HG02943 (cell line): Measurements from ENCODE around the gene DCP2.
"Not testable (repeated sequence)": the region's sequence is repeated elsewhere in the genome, so short reads cannot be mapped to it uniquely, and the experiment has no call there.

Source experiments
- ATAC-seq: cut with Tn5 transposase; IDR thresholded peaks from one replicate; pipeline ENCODE4 v1.9.1; 2021; ENCODE audit warnings: mild to moderate bottlenecking, low read depth, moderate library complexity; ENCODE audit not compliant: unreplicated experiment

Gene DCP2

GRCh38 chr5:112976432-112977309, at the start of gene DCP2:
DCP2 (plus strand) TSS chr5:112976798; CDS start chr5:112976934, 136 bp downstream.
- ATAC-seq, result peak; percentile 98

- ATAC-seq, result peak; percentile 73
Measured at GRCh38 chr5:112929336-112930081, 47.1 kb upstream of the DCP2 start.

GRCh38 chr5:112930082-112930344, 46.6 kb upstream of the DCP2 start:
- ATAC-seq, result no peak

GRCh38 chr5:112931473-112931872, 45.1 kb upstream of the DCP2 start:
- ATAC-seq, result no peak

GRCh38 chr5:112933105-112933504, 43.5 kb upstream of the DCP2 start:
- no peak for ATAC-seq

- no peak for ATAC-seq
Measured at GRCh38 chr5:112933651-112934365, 42.8 kb upstream of the DCP2 start.

- ATAC-seq, result no peak
Measured at GRCh38 chr5:112934366-112934663, 42.3 kb upstream of the DCP2 start.

GRCh38 chr5:112935675-112936074, 40.9 kb upstream of the DCP2 start:
- no peak for ATAC-seq

- no peak for ATAC-seq
Measured at GRCh38 chr5:112938286-112938685, 38.3 kb upstream of the DCP2 start.

- no peak for ATAC-seq
Measured at GRCh38 chr5:112940670-112941069, 35.9 kb upstream of the DCP2 start.

GRCh38 chr5:112948458-112948857, 28.1 kb upstream of the DCP2 start:
- ATAC-seq, result no peak

- ATAC-seq, result no peak
Measured at GRCh38 chr5:112951124-112951702, 25.4 kb upstream of the DCP2 start.

- no peak for ATAC-seq
Measured at GRCh38 chr5:112956606-112957005, 20.0 kb upstream of the DCP2 start.

- ATAC-seq, result no peak
Measured at GRCh38 chr5:112957036-112957808, 19.4 kb upstream of the DCP2 start.

- peak; percentile 82 for ATAC-seq
Measured at GRCh38 chr5:112958093-112959088, 18.2 kb upstream of the DCP2 start.

- not testable (repeated sequence) for ATAC-seq
Measured at GRCh38 chr5:112959872-112960271, 16.7 kb upstream of the DCP2 start.

- ATAC-seq, result no peak
Measured at GRCh38 chr5:112960315-112960714, 16.3 kb upstream of the DCP2 start.

- no peak for ATAC-seq
Measured at GRCh38 chr5:112960863-112961504, 15.6 kb upstream of the DCP2 start.

GRCh38 chr5:112963374-112963733, 13.2 kb upstream of the DCP2 start:
- not testable (repeated sequence) for ATAC-seq
